ENCODE results near the gene CAMSAP1. TPM values are rescaled to one million over a fixed set of nuclear protein-coding genes. Genes with fewer than 3 reads are reported as not detected.

Gene CAMSAP1
- total RNA-seq, 1 donor from 2014 or later: 62.4 TPM

GRCh38 chr9:135882011-135882410 lies 25.3 kb downstream of the CAMSAP1 start:
- no peak overlapping the region for H3K4me3 Mint-ChIP-seq

DNA sequence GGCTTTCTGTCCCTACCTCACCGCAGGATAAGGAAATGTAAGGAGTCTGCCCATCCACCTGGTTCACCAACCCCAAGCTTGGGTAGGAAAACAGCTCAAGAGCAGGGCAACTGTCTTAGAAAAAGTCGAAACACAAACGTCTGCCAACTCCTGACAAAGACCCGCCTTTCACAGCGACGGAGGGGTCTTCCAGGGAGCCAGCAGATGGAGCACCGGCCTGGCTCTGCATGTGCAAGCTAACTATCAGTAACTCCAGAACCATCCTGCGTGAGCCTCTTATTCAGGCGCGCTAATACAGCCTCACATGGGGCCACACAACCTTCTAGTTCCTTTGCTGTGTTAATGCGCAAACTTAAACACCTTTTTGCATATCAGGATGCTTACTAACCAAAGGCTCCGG lies 26.9 kb downstream of the CAMSAP1 start:
- H3K27ac Mint-ChIP-seq: no peak overlapping the region

More at GRCh38 chr9:135882011-135882410, 25.3 kb downstream of the CAMSAP1 start:
- TF ChIP-seq, protein P1, sequence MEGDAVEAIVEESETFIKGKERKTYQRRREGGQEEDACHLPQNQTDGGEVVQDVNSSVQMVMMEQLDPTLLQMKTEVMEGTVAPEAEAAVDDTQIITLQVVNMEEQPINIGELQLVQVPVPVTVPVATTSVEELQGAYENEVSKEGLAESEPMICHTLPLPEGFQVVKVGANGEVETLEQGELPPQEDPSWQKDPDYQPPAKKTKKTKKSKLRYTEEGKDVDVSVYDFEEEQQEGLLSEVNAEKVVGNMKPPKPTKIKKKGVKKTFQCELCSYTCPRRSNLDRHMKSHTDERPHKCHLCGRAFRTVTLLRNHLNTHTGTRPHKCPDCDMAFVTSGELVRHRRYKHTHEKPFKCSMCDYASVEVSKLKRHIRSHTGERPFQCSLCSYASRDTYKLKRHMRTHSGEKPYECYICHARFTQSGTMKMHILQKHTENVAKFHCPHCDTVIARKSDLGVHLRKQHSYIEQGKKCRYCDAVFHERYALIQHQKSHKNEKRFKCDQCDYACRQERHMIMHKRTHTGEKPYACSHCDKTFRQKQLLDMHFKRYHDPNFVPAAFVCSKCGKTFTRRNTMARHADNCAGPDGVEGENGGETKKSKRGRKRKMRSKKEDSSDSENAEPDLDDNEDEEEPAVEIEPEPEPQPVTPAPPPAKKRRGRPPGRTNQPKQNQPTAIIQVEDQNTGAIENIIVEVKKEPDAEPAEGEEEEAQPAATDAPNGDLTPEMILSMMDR (IDR thresholded peaks at IDR 0.05; ENCODE audit: unreplicated experiment): no peak
- no peaks in the 10 kb centered on the region for H3K9me3 Mint-ChIP-seq
- H3K27ac Mint-ChIP-seq: no peak overlapping the region
- H3K36me3 Mint-ChIP-seq: peaks cover under 1% of the 10 kb centered on the region
- no peaks in the 10 kb centered on the region for H3K27me3 Mint-ChIP-seq (ENCODE audit: low read depth)
- no peak for DNase-seq (ENCODE audit: low spot score in 2 of 2, unreplicated experiment in 2 of 2)
- peaks cover 17% of the 10 kb centered on the region for H3K4me1 Mint-ChIP-seq

GRCh38 chr9:135879619-135880018 lies 27.7 kb downstream of the CAMSAP1 start:
- TF ChIP-seq, protein P1 (IDR thresholded peaks at IDR 0.05; ENCODE audit: unreplicated experiment): no peak
- Mint-ChIP-seq H3K27me3 (ENCODE audit: low read depth) (no peaks in the 10 kb centered on the region), H3K4me3 (no peak overlapping the region), H3K9me3 (no peaks in the 10 kb centered on the region), H3K36me3 (peaks cover 5% of the 10 kb centered on the region), H3K27ac (no peak overlapping the region), H3K4me1 (no peaks in the 10 kb centered on the region)
- DNase-seq (ENCODE audit: low spot score in 2 of 2, unreplicated experiment in 2 of 2): no peak

More for the DNA sequence above, 26.9 kb downstream of the CAMSAP1 start:
- H3K36me3 Mint-ChIP-seq: peaks cover 5% of the 10 kb centered on the region
- H3K4me3 Mint-ChIP-seq: no peak overlapping the region
- TF ChIP-seq, protein P1 (IDR thresholded peaks at IDR 0.05; ENCODE audit: unreplicated experiment): no peak
- no peak for DNase-seq (ENCODE audit: low spot score in 2 of 2, unreplicated experiment in 2 of 2)
- H3K9me3 Mint-ChIP-seq: no peaks in the 10 kb centered on the region
- no peaks in the 10 kb centered on the region for H3K27me3 Mint-ChIP-seq (ENCODE audit: low read depth)
- H3K4me1 Mint-ChIP-seq: peaks cover 5% of the 10 kb centered on the region

- Mint-ChIP-seq H3K27ac (no peak overlapping the region), H3K36me3 (peaks cover 5% of the 10 kb centered on the region), H3K4me1 (no peaks in the 10 kb centered on the region), H3K4me3 (no peak overlapping the region), H3K9me3 (no peaks in the 10 kb centered on the region), H3K27me3 (ENCODE audit: low read depth) (no peaks in the 10 kb centered on the region)
- no peak for DNase-seq (ENCODE audit: low spot score in 2 of 2, unreplicated experiment in 2 of 2)
- TF ChIP-seq, protein P1 (IDR thresholded peaks at IDR 0.05; ENCODE audit: unreplicated experiment): no peak
Measured at GRCh38 chr9:135879237-135879601, 28.1 kb downstream of the CAMSAP1 start.

DNA sequence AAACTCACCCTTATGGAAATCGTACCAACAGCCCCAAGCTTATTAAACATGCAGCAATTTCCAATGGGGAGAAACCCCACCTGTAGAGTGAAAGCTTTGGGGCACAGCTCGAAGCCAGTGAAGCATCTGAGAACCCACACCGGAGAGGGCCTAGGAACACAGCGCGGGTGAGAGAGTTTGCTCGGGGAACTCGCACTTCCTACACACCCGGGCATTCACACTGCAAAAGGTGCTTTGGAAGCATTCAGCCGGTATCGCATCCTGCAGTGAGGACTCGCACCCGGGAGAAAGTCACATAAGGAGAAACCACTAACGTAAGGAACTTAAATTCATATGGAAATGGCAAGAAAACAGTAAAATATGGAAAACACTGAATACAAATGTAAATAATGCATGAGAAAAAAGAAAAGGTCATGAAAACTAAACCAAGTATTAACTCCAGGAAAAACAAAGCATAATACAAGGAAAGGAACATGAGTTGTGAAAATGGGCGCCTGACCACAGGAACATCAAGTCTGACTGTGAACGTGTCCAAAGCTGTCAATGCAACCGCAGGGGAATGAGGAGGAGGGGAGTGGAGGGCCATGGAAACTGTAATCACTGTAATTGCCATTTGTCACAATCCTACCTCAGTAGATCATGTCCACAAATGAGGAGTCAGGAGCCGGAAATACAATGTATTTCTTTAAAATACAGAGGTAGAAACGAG lies 28.7 kb downstream of the CAMSAP1 start:
- H3K27ac Mint-ChIP-seq: peak overlapping the region; percentile 69
- TF ChIP-seq, protein P1 (IDR thresholded peaks at IDR 0.05; ENCODE audit: unreplicated experiment): no peak
- no peaks in the 10 kb centered on the region for H3K4me1 Mint-ChIP-seq
- no peaks in the 10 kb centered on the region for H3K27me3 Mint-ChIP-seq (ENCODE audit: low read depth)
- no peak overlapping the region for H3K4me3 Mint-ChIP-seq
- no peaks in the 10 kb centered on the region for H3K9me3 Mint-ChIP-seq
- DNase-seq (ENCODE audit: low spot score in 2 of 2, unreplicated experiment in 2 of 2): no peak
- H3K36me3 Mint-ChIP-seq: peaks cover 5% of the 10 kb centered on the region
